ENCODE data around the gene MTCP1. TPM values are rescaled to one million over a fixed set of nuclear protein-coding genes. Genes with fewer than 3 reads are reported as not detected.

Gene MTCP1
- total RNA-seq, 4 donors from 2014 or later, result 1.0 to 8.6 (median 2.2) TPM

GRCh38 chrX:155020591-155020990, 50.3 kb downstream of the MTCP1 start:
- no peak for TF ChIP-seq CTCF (IDR thresholded peaks at IDR 0.05; ENCODE audit: low read depth)

Other genes with a start within 250 kb of the MTCP1 start
- not detected for gene SMIM9, start 236.5 kb downstream of the MTCP1 start, total RNA-seq
- gene F8A1, start 184.8 kb downstream of the MTCP1 start, total RNA-seq, result 10 to 100 TPM in 1 of 4 donors, 1 to 10 TPM in 2, under 1 TPM in 1; 0.44 to 12.9 (median 5.8) TPM
- gene F8, start 48.4 kb downstream of the MTCP1 start, total RNA-seq, result 10 to 100 TPM; 21.1 to 56.3 (median 36.5) TPM
- 10 to 100 TPM; 46.1 to 83.5 (median 69.6) TPM for gene FUNDC2, start 44.3 kb downstream of the MTCP1 start, total RNA-seq
- gene CMC4, start within 50 bp of the MTCP1 start, total RNA-seq, result 10 to 100 TPM; 20.3 to 30.8 (median 25.0) TPM
- 10 to 100 TPM; 12.8 to 18.7 (median 15.7) TPM for gene BRCC3, start 372 bp upstream of the MTCP1 start, total RNA-seq
- 10 to 100 TPM; 21.9 to 44.3 (median 26.8) TPM for gene VBP1, start 145.3 kb upstream of the MTCP1 start, total RNA-seq
- gene RAB39B, start 193.4 kb upstream of the MTCP1 start, total RNA-seq, result under 1 TPM in 2 of 4 donors, not detected in 2; 0.49 to 0.51 TPM